HG03432 (cell line): ENCODE results near the gene ARHGAP27.
A peak's percentile ranks its signal among the peaks of the same experiment; 100 is the strongest.
"Not testable (repeated sequence)": the region's sequence is repeated elsewhere in the genome, so short reads cannot be mapped to it uniquely, and the experiment has no call there.

Source experiments
- ATAC-seq: cut with Tn5 transposase; IDR thresholded peaks from one replicate; pipeline ENCODE4 v1.9.1; 2021; ENCODE audit warnings: mild to moderate bottlenecking, moderate library complexity; ENCODE audit not compliant: unreplicated experiment

Gene ARHGAP27

DNA sequence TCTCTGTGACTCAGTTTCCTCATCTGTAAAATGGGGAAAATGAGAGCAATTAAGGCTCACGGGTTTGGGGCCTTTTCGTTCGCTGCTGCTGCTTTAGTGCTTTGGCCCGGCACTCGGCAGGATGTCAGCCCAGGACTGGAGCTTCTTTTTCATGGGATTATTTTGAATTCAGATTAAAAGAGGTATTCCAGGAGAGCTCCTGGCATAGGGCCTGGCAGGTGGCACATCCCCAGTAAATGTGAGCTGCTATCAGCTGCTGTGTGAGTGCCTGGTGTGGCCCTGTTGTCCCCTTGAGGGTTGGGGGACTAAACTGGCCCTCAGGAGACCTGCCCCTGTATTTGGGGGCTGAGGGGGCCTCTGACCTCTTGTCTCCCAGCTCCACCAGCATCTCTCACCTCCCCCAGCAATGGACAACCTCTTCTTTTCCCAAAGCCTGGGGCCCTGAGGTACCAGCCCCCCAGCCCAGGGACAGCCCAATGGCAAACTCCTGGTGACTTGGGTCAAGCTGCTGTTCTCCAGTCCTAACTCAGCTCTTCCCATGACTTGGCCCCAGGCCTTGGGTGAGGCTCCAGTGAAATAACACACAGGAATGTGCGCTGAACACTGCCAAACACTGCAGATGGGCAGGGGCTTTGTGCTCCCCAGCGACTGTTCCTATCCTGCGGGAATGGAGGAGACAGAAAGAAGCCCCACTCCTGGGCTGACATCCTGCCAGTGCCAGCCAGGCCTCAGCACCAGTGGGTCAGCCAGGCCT, 14.4 kb upstream of the ARHGAP27 start:
- ATAC-seq, result not testable (repeated sequence)

DNA sequence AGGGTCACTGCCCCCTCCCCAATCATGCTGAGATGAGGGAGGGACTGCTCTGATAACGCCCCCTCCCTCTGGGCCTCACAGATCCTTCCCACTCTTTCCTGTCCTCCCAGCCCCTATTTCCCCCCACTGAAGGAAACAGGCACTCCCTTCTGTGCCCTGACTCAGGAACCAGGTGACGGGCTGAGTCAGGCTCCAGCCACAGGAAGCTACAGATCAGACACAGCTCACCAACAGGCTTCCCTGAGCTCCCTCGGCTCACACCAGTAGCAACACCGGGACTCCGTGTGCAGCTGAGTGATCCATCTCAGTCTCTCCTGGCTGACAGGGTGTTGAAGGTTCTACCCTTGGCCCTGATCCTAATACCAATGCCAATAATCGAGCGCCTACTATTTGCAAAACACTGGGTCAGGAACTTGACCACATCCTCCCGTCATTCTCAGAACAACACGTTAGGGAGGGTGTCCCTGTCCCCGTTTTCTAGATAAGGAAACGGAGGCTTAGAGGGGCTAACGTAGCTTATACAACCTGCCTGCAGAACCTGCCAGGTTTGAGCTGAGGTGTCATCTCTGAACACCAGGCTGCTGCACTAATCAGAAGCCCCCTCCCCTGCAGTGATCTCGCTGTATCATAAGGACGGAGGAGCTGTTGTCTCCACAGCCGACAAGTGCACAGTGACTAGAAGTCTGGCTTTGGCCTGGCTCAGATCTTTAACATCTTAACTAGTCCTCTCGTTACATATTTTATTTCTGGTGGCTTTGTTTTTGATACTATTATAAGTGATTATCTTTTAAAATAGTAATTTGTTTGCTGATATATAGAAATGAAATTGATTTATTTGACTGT, 13.5 kb upstream of the ARHGAP27 start:
- ATAC-seq, result not testable (repeated sequence)

DNA sequence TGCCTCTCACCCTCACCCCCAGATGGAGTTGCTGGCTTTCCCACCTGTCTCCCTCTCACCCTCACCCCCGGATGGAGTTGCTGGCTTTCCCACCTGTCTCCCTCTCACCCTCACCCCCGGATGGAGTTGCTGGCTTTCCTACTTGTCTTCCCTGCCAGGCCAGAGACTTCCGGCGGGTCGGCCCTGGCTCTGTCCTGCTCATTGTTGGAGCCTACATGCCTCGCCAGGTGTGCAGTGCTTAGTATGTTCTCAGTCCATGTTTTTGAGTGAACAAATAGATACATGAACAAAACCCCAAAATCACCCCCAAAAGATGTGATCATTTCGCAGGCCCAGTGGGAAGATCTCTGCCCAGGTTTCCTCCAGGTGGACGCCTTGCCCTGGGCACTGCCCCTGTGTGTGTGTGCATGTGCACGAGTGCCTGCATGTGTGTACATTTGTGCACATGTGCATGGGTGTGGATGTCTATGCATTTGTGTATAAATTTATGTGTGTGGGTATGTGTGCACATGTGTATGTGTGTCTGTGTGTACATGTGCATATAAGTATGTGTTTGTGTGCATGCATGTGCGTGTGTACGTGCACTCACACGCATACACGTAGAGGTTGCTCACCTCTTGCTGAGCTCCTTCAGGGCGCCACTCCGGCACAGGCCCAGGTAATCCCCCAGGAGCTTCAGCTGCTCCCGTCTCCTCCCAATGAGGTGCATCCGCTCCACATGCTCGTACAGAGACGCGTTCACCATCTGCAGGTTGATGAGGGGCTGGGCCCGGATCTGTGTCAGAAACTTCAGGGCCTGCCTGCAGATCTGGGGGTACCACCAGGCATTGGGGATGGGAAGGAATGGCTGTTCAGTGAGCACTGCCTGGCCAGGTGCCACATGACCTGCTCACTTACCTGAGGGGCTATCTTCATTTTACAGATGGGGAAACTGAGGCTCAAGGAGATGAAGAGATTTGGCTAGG, 12.5 kb upstream of the ARHGAP27 start:
- not testable (repeated sequence) for ATAC-seq

DNA sequence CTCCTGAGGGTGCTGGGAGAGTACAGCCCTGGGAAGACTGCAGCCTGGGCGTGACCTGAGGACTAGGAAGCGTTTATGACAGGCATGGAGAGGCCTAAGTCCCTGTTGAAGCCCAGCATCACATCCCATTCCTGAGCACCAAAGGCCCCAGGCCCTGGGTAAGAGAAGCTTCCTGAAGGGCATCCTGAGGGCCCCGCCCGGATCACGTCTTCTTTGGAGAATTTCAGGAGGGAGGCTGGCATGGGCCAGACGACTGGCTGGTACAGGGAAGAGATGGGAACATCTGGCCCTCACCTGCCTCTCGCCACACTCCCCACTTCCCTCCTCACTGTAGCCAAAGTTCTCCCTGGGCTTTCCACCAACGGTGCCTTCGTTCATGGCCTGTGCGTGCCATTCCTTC, 11.6 kb upstream of the ARHGAP27 start:
- ATAC-seq, result not testable (repeated sequence)

DNA sequence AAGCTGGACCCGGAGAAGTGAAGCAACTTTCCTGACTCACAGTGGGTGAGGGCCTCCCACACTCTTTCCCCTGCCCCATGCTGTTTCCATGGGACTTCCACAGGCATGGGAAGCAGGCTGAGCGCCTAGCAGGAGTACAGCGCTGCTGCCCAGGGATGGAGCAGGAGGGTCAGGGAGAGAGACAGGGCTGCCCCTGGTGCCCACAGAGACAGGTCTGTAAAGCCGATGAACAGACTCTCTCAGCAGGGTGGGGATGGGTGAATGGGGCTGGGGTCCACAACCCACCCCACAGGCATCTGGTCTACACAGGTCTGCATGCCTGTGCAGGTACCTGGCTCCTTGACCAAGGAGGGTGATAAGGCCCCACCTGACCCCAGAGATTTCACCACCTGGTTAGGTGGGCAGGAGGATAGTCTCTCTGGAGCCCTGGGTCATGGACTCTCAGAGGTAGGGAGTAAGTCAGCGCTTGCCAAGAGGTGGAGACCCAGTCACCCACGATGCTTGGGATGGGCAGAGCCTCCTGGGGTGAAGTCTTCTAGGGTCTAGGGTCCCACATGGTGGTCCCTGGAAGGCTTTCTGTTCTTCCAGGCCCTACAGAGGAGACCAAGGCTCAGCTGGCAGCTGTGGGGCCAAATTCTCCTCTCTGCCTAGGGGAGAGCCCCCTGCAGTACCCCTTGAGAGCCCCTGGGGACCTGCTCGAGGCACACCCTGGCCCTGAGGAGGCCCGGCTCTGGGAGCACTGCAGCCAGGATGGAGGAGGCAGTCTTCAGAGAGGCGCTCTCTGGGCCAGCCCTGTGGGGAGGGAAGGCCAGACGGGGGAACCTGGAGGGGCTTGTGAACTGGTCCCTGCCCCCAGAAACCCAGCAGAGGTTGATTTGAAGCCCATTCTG, 10.9 kb upstream of the ARHGAP27 start:
- not testable (repeated sequence) for ATAC-seq

DNA sequence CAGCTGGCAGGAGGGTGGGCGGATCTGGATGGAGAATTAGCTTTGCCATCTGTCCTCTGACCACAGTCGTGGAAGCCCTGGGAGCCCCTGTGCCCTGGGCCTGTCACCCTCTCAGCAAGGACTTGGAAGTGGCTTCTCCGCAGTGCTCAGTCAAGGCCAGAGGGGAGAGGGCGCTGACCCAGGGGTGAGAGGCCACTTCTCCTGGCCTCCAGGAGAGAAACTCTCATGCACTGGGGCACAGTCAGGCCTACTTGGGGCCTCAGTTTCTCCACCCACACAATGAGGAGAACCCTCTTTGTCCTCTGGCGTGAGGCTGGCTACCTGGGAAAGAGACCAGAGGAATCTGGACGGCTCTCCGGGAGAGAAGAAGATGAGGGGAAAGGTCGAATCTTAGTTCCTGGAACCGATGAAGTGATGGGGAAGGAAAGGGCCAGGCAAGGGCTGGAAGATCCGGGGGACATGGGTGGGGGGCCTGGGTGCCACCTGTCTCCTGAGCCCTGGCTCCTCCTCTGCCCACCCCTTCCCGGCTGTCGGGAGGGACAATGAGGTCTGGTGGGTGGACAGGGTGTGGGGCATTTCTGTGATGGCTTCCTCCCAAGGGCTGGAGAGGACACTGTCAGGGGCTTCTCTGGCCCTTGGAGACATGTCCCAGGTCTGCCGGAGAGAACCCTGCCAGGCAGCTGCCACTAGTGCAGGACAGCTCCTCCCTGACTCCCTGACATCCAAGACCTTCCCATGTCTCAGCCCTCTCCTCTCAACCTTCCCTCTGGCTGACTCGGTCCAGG, 9.0 kb upstream of the ARHGAP27 start:
- no peak for ATAC-seq

DNA sequence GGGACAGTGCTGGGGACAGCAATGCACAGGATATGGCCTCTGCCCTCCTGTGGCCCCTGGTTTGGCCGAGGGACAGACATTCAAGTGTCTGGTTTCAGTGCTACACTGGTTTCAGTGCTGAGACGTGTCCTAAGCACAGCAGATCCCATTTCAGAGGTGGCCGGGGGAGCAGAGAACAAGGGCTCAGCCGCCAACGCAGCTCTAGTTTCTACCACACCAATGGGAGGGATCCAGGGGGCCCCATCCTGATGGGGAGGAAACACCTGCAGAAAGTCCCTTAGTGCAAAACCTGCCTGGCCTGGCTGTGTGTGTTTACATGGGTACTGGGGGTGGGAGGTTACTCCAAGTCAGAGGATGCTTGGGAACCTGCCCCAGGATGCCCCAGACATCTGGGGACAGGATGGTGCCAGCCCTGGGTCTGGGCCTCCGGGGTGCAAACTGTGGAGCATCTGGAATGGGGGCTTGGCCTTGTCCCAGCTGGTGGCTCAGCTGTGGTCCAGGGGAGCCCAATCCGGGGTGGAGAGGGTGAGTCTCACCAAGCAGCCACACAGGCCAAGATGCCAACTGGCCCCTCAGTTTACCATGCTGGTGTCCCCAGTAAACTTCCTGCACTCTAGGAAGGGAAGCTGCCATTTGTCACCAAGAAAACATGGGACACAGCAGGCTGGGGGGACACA, 8.3 kb upstream of the ARHGAP27 start:
- ATAC-seq, result peak; percentile 67

DNA sequence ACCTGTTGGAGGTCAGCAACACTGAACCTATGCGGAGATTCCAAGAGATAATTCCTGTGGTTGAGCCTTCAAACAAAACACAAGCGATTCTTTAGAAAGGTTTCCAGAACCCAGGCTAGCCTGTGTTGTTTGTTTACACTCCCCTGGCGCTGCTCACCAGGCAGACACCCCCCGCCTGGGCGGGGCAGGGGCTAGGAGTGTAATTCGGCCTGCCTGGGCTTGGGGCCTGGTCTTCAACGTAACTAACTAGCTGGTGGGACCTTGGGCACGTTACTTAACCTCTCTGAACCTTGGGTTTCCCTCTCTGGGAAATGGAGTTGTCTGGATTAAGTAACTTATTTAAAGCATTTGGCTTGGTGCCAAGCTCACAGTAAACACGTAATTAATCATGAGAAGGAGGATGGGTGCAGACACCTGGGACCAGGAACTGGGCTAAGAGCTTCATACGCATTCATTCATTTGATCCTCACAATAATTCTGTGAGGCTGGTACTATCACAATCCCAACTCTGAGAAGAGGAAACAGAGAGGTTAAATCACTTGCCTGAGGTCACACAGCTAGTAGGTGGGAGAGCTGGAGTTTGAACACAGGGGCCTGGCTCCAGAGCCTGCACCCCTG, 7.6 kb upstream of the ARHGAP27 start:
- ATAC-seq, result no peak

DNA sequence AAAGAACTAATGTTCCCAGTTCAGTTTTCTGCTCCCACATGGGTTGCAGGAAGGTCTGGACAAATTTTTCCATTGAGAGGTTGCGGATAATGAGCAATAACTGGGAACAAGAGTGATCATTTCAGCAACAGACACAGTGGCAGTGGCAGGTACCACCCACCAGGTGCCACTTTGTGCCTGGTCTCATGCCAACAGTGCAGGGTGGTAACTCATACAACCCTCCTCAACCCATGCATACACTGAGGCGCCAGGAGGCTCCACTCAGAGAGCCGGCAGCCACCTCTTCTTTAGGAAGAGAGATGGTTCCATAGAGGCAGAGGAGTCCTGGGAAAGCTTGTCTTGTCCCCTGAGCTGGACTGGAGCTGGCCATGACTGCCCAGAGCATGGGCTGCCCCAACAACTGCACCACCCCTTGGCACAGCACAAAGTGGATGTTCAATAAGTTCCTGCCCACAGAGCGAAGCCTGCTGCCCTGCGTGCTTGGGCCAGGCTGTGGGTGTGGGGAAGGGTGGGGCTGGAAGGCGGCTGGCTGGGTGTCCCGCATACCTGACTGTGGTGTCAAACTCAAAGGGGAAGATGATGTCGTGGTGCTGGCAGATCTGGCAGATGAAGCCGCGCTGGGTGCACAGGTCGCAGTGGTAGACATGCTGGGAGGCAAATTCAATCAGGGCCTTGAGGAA, 6.4 kb upstream of the ARHGAP27 start:
- ATAC-seq, result no peak

DNA sequence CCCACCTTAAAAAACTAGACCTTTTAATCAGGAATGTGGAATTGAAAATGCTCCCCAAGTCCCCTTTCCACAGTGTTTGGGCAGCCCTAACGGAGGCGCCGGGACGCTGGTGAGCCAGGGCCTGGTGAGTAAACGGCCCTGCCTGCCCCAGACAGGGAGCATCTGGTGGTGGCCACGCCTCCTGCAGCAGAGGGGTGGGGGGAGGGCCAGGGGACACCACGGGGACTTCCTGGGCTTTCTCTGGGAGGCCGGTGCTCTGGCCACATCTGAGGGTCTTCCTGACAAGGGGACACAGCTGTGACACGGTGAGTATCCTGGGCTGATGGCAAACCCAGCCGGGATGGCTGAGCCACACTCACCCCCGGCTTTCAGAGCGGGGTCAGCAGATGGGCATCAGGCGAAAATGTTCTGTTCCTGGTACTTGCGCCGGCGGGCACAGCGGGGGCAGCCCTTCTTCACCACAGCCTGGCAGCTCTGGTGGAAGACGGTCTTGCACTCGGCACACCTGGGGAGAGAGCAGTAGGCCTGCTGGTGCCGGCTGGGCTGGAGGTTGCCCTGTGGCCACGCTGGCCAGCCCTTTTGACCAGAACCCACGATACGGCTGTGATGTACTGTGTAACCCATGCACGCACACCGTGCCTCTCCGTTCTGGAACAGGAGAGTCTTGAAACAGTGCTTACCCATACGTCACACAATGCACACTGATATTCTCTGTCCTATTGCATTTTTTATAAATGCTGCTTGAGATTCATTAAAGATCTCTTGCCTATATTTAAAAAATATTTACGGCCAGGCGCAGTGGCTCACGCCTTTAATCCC, 5.0 kb upstream of the ARHGAP27 start:
- no peak for ATAC-seq

DNA sequence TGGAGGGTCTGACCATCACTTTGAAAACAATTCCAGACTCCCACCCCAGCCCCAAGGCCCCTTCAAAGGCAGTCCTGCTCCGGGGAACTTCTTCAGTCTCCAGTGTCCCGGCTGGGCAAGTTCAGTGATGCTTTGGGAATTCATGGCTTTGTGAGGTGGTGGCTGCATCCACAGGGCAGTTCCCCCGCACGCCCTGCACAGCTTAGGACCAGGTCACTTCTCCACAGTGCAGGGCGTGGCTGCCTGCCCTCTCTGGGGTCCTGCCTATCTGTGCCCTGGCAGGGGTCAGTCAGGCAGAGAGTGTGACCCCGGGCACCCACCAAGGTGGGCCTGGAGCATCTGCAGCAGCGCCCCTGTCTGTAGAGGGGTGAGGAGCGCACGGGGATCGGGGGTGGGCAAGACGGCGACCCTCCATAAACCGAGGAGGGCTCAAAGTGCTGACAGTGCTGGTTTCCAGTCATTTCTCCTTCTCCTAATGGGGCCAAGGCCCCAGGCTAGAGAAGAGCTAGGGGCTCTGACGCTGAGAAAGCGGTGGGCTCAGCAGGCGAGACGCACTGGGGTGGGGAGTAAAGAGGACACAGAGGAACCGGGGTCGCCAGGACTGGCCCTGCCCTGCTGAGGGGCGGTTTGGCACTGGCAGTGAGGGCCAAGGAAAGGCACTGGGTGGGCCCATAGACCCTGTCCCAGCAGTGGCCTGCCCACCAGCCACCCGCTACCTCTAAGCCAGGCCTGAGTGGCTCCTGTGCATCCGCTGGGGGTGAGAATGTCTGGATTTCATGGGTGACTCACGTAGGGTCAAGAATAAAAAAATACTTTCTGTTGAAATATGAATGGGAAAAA, 4.2 kb upstream of the ARHGAP27 start:
- ATAC-seq, result no peak

DNA sequence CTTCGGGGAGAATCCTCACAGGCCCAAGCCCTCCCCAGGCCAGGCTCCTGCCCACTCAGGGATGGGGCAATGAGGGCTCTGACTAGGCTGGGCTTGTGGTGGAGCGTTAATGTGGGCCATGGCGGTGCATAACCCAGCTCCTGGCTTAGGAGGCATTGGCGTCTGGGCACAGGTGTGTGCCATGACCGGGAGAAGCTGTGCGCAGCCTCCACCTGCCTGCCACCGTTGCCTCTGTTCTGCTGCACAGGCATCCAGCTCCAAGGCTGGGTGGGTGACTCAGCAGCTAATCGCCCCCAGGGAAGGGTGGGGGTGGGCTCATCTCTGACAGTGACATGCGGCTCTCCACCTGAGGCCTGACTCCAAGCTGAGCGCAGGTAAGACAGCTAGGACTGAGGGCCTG, 3.5 kb upstream of the ARHGAP27 start:
- ATAC-seq, result no peak

DNA sequence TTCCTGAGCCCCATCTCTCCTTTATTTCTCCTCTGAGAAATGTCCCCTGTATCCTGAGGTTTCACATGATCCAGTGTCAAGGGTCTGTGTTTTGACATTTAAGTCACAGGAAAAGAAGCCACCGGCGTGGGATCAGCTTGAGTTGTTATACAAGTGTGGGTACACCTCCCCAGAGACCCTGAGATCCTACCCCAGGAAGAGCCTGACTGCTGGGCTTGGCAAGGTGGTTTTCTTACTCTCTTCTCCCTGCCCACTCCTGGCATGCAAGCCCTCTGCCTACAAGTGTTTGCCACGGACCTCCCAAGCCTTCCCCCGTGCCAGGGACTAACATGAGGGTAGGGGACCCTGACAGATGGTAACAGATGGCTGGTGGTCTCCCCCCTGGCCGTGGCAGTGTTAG, 2.8 kb upstream of the ARHGAP27 start:
- no peak for ATAC-seq

DNA sequence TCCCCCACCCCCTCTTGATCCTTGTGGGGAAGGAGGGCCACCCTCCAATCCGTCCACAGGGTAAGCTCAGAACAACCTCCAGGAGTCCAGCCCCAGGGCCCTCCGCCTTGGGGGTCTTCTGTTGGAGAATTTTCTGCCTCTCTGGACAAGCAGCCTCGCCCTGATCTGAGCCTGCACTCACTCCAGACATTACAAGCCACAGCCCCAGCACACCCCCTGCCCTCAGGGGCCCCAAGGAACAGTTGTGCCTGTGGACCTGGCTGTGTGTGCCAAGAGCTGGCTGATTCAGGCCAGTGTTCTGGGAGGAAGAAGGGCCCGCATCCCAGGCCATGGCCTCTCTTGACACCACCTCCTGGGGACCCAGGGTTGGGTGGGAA, 477 bp upstream of the ARHGAP27 start:
- no peak for ATAC-seq

DNA sequence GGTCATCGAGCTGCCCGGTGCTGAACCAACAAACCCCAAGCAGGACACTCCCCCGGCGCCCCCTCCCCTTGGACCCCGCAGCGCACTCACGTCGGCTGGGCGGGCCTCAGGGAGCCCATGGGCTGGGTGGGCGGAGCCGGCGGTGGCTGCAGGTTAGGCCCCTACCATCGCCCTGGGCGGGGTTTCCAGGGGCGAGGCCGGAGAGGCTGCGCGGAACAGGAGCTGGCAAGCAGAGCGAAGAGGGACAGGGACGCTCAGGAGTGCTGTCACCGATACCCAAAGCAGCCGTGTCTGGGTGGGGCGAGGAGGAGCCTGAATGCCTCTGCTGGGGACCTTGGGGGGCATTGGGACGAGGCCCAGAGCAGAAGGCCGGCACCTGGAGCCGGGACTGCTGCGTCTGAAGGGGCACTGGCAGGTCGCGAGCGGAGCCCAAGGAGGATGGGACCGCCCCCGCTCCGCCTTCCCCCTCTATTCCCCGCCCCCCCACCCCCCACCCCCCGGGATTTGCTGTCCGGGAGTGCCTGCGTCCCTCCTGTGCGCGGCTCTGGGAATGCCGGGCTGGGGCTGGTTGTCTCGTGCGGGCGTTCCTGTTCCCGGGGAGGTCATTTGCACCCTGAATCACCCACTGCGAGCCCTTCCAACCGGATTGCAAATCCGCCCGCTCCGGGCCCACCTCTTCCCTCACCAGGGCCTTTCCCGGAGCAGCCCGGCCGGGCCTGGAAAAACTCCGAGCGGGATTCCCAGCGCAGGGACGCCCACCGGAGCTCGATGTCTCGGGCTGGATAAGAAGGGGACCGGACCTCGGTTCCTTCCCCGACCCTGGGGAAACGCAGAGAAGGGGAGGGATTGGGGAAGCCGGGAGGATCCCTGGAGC, 902 bp downstream of the ARHGAP27 start:
- ATAC-seq, result peak; percentile 56
